Measurements from ENCODE around the gene FYCO1.

DNA sequence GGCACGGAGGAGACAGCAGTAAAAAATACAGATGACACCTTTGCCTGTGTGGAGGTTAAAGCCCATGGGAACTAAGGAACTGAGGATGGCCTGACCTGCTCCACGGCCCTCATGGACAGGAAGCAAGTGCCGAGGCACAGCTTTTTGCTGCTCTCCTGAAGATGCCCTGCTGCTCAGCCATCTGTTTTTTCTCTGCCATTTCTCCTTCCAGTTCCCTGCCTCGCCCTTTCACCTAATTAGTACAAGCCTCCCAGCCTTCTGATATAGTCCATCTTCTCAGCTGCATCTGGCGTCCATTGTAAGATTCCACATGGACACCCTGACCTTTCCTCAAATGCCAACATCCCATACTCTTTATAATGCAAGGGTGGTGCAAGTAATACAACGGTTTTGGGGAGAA lies 64.1 kb downstream of the FYCO1 start:
- no peak for TF ChIP-seq EZH2 (IDR thresholded peaks at IDR 0.05)
- TF ChIP-seq POLR2AphosphoS5 (IDR thresholded peaks at IDR 0.05; ENCODE audit: borderline replicate concordance, low read depth, low read length) = no peak

All from SK-N-MC (cell line).